Chondrocyte (in vitro differentiated cells): ENCODE results near the gene XYLT2. TPM values are rescaled to one million over a fixed set of nuclear protein-coding genes. Genes with fewer than 3 reads are reported as not detected.

ENCODE experiments used
- DNase-seq: peaks from one replicate; pipeline ENCODE4 v3.0.0; 2021; ENCODE audit warnings: mixed read lengths, low spot score
- H3K27ac Mint-ChIP-seq: one replicate; pipeline ENCODE4 v1.8.0; 2021; ENCODE audit warnings: mild to moderate bottlenecking, moderate library complexity, mixed read lengths; ENCODE audit not compliant: unreplicated experiment
- H3K27me3 Mint-ChIP-seq: 2 replicates; pipeline ENCODE4 v1.8.0; 2021; ENCODE audit warnings: low read depth, mixed read lengths
- H3K36me3 Mint-ChIP-seq: 2 replicates; pipeline ENCODE4 v1.8.0; 2021; ENCODE audit warnings: low read depth, mixed read lengths
- H3K4me1 Mint-ChIP-seq: 2 replicates; pipeline ENCODE4 v1.8.0; 2021; ENCODE audit warnings: low read depth, mild to moderate bottlenecking, mixed read lengths
- H3K4me3 Mint-ChIP-seq: one replicate; pipeline ENCODE4 v1.8.0; 2021; ENCODE audit warnings: mild to moderate bottlenecking, moderate library complexity, mixed read lengths; ENCODE audit not compliant: unreplicated experiment
- H3K9me3 Mint-ChIP-seq: 2 replicates; pipeline ENCODE4 v1.8.0; 2021; ENCODE audit warnings: low read depth, mixed read lengths
- total RNA-seq: library from RNA; stranded (reverse); gene quantifications from 3 replicates; pipeline ENCODE4 v1.2.1, GENCODE V29; 2021
- TF ChIP-seq, protein P1 (sequence below): fragments of 200-600 bp; sonication (generic); IDR thresholded peaks from 2 replicates; pipeline ENCODE4 v1.5.0; 2021; ENCODE audit warnings: antibody characterized with exemption, mild to moderate bottlenecking, moderate library complexity

The XYLT2 gene
- total RNA-seq, 1 donor from 2014 or later, result 34.1 TPM

DNA sequence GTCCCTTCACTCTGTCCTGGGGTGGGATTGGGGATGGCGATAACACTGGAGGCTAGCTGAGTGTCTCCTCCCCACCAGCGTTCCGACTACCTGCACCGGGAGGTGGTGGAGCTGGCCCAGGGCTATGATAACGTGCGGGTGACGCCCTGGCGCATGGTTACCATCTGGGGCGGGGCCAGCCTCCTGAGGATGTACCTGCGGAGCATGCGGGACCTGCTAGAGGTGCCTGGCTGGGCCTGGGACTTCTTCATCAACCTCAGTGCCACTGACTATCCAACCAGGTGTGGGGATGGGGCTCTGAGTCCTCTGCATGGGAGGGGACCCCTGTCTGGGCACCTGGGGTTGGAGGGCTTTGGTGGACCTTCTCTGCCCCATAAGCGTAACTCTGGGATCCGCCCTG lies 8.8 kb downstream of the XYLT2 start:
- H3K36me3 Mint-ChIP-seq, result peaks cover 11% of the 10 kb centered on the region
- H3K9me3 Mint-ChIP-seq, result no peaks in the 10 kb centered on the region
- DNase-seq, result no peak
- H3K27ac Mint-ChIP-seq, result no peak overlapping the region
- TF ChIP-seq, protein P1, sequence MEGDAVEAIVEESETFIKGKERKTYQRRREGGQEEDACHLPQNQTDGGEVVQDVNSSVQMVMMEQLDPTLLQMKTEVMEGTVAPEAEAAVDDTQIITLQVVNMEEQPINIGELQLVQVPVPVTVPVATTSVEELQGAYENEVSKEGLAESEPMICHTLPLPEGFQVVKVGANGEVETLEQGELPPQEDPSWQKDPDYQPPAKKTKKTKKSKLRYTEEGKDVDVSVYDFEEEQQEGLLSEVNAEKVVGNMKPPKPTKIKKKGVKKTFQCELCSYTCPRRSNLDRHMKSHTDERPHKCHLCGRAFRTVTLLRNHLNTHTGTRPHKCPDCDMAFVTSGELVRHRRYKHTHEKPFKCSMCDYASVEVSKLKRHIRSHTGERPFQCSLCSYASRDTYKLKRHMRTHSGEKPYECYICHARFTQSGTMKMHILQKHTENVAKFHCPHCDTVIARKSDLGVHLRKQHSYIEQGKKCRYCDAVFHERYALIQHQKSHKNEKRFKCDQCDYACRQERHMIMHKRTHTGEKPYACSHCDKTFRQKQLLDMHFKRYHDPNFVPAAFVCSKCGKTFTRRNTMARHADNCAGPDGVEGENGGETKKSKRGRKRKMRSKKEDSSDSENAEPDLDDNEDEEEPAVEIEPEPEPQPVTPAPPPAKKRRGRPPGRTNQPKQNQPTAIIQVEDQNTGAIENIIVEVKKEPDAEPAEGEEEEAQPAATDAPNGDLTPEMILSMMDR, result no peak
- peaks cover 5% of the 10 kb centered on the region for H3K4me1 Mint-ChIP-seq
- no peak overlapping the region for H3K4me3 Mint-ChIP-seq
- no peaks in the 10 kb centered on the region for H3K27me3 Mint-ChIP-seq

DNA sequence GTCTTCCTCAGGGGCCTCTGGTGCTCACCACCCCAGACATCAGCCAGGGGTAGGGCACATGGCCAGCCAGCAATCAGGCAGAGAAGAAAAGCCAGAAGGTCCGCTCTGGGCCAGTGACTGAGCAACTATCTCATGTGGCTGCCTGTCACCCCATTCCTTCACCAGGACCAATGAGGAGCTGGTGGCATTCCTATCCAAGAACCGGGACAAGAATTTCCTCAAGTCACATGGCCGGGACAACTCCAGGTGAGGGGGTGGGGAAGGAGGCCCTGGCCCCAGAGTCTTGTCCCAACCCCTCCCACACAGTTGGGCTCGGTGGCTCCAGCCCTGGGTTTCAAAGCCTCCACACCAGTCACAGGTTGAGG lies 9.4 kb downstream of the XYLT2 start:
- Mint-ChIP-seq H3K4me1 (peaks cover 5% of the 10 kb centered on the region), H3K36me3 (peaks cover 11% of the 10 kb centered on the region), H3K4me3 (no peak overlapping the region), H3K9me3 (no peaks in the 10 kb centered on the region), H3K27ac (no peak overlapping the region), H3K27me3 (no peaks in the 10 kb centered on the region)
- TF ChIP-seq, protein P1, result no peak
- no peak for DNase-seq

DNA sequence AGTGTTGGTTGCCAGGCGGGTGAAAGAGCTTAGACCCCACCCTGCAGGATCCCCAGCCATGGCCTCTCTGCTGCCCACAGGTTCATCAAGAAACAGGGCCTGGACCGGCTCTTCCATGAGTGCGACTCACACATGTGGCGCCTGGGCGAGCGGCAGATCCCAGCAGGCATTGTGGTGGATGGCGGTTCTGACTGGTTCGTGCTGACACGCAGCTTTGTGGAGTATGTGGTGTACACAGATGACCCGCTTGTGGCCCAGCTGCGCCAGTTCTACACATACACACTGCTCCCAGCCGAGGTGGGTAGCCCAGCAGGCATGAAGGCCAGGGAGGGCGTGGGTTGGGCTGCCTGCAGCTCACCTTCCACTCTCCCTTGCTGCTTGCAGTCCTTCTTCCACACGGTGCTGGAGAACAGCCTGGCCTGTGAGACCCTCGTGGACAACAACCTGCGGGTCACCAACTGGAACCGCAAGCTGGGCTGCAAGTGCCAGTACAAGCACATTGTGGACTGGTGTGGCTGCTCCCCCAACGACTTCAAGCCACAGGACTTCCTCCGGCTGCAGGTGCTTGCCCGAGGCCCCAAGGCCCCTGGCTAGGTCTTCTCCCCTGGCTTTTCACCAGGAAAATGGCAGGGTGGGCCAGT lies 9.9 kb downstream of the XYLT2 start:
- H3K27me3 Mint-ChIP-seq, result no peaks in the 10 kb centered on the region
- DNase-seq, result peak; percentile 94
- no peaks in the 10 kb centered on the region for H3K9me3 Mint-ChIP-seq
- TF ChIP-seq, protein P1, result no peak
- peaks cover 11% of the 10 kb centered on the region for H3K36me3 Mint-ChIP-seq
- H3K27ac Mint-ChIP-seq, result no peak overlapping the region
- peaks cover 5% of the 10 kb centered on the region for H3K4me1 Mint-ChIP-seq
- H3K4me3 Mint-ChIP-seq, result no peak overlapping the region

DNA sequence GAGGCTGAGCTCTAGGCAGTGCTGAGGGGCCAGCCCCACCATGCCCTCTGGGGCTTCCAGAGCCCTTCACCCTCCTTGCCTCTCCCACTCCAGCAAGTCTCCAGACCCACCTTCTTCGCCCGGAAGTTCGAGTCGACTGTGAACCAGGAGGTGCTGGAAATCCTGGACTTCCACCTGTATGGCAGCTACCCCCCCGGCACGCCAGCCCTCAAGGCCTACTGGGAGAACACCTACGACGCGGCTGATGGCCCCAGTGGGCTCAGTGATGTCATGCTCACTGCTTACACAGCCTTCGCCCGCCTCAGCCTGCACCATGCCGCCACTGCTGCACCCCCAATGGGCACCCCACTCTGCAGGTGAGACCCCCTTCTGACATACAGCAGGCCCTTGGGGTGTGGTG lies 10.5 kb downstream of the XYLT2 start:
- no peaks in the 10 kb centered on the region for H3K9me3 Mint-ChIP-seq
- H3K4me3 Mint-ChIP-seq, result no peak overlapping the region
- no peak overlapping the region for H3K27ac Mint-ChIP-seq
- no peaks in the 10 kb centered on the region for H3K27me3 Mint-ChIP-seq
- DNase-seq, result peak; percentile 93
- TF ChIP-seq, protein P1, result no peak
- peaks cover 11% of the 10 kb centered on the region for H3K36me3 Mint-ChIP-seq
- H3K4me1 Mint-ChIP-seq, result peaks cover 5% of the 10 kb centered on the region

DNA sequence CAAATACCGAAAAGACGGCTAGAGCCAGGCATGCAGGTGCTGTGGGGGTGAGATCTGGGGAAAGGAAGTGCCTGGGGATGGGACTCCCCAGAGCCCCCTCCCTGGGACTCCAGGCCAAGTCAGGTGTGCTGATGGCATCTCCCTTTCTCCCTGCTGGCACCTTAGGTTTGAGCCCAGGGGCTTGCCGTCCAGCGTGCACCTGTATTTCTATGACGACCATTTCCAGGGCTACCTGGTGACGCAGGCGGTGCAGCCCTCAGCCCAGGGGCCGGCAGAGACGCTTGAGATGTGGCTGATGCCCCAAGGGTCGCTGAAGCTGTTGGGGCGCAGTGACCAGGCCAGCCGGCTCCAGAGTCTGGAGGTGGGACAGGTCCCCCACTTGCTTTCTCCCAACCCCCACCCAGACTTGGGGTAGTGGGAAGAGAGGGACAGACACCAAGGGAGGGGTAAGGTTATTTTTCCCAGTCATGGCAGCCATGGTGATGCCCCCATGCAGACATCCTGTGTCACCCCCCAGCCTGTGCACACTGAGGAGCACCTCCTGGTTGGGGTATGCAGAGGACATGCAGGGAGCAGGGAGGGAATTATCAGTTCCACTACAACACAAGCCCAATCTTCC lies 11.1 kb downstream of the XYLT2 start:
- no peak for DNase-seq

More for the DNA sequence above, 11.1 kb downstream of the XYLT2 start:
- Mint-ChIP-seq H3K4me1 (peaks cover 3% of the 10 kb centered on the region), H3K36me3 (peaks cover 6% of the 10 kb centered on the region), H3K27ac (no peak overlapping the region), H3K9me3 (no peaks in the 10 kb centered on the region), H3K4me3 (no peak overlapping the region), H3K27me3 (no peaks in the 10 kb centered on the region)
- TF ChIP-seq, protein P1, result no peak
